Hepatocyte (in vitro differentiated cells): ENCODE measurements around the gene SRP54.

ENCODE experiments used
- EZH2 ChIP-seq: fragments of 200-600 bp; sonication (generic); IDR thresholded peaks from 2 replicates; pipeline ENCODE4 v1.6.1; 2016; ENCODE audit warnings: antibody characterized with exemption, mild to moderate bottlenecking, borderline replicate concordance
- EZH2phosphoT487 ChIP-seq: fragments of 200-600 bp; sonication (generic); IDR thresholded peaks from one replicate; pipeline ENCODE4 v1.6.1; 2018; ENCODE audit warnings: antibody characterized with exemption, mild to moderate bottlenecking, low read depth, moderate library complexity; ENCODE audit not compliant: unreplicated experiment, severe bottlenecking
- TF ChIP-seq, protein P1 (sequence below): fragments of 200-600 bp; sonication (generic); IDR thresholded peaks from 2 replicates; pipeline ENCODE4 v1.5.1; 2016; ENCODE audit warnings: antibody characterized with exemption, mild to moderate bottlenecking; ENCODE audit not compliant: poor library complexity

DNA sequence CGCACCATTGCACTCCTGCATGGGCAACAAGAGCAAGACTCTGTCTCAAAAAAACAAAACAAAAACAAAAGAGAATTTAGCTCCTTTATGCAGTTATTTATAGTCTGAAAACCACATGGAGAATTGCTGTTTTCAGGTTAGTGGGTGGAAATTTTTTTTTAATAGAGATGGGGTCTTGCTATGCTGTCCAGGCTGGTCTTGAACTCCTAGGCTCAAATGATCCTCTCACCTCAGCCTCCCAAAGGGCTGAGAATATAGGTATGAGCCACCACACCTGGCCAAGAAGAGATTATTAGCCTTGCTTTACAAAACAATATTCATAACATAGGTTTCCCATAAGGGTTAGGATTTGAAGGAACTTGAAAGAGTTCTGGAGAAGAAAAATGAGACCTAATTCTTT, 12.1 kb upstream of the SRP54 start:
- TF ChIP-seq, protein P1, sequence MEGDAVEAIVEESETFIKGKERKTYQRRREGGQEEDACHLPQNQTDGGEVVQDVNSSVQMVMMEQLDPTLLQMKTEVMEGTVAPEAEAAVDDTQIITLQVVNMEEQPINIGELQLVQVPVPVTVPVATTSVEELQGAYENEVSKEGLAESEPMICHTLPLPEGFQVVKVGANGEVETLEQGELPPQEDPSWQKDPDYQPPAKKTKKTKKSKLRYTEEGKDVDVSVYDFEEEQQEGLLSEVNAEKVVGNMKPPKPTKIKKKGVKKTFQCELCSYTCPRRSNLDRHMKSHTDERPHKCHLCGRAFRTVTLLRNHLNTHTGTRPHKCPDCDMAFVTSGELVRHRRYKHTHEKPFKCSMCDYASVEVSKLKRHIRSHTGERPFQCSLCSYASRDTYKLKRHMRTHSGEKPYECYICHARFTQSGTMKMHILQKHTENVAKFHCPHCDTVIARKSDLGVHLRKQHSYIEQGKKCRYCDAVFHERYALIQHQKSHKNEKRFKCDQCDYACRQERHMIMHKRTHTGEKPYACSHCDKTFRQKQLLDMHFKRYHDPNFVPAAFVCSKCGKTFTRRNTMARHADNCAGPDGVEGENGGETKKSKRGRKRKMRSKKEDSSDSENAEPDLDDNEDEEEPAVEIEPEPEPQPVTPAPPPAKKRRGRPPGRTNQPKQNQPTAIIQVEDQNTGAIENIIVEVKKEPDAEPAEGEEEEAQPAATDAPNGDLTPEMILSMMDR: no peak
- TF ChIP-seq EZH2: no peak
- TF ChIP-seq EZH2phosphoT487: no peak
